Keratinocyte (primary cell): Measurements from ENCODE around the gene RNF13.

Experiments used
- CTCF ChIP-seq, 3 experiments: IDR thresholded peaks in 1 of 3; conservative IDR thresholded peaks in 1 of 3; optimal IDR thresholded peaks in 1 of 3; 2 replicates in 2 of 3; 3 replicates in 1 of 3; pipeline versions ENCODE3 to v1.5.1; 2011; ENCODE audit warnings: low read length in 3 of 3, mild to moderate bottlenecking in 3 of 3, moderate library complexity in 2 of 3, control low read depth in 1 of 3, inconsistent platforms in 1 of 3; ENCODE audit not compliant: insufficient read depth in 2 of 3; ENCODE audit errors: extremely low read depth in 1 of 3
- EZH2 ChIP-seq: IDR thresholded peaks from one replicate; pipeline ENCODE4 v1.6.1; 2012; ENCODE audit warnings: inconsistent platforms, mild to moderate bottlenecking, low read length, moderate library complexity

- no peak for TF ChIP-seq EZH2
- TF ChIP-seq CTCF (optimal IDR thresholded peaks at IDR 0.05 in 1 of 3, IDR thresholded peaks at IDR 0.05 in 1 of 3, conservative IDR thresholded peaks at IDR 0.05 in 1 of 3; ENCODE audit: extremely low read depth in 1 of 3, insufficient read depth in 2 of 3, low read length in 3 of 3): no peak
Observed at GRCh38 chr3:149777414-149778214, 35.4 kb upstream of the RNF13 start.
